OCI-M1 (cell line): Measurements from ENCODE around the gene MIB2.

Source experiments
- DNase-seq: peaks from one replicate; lab custom pipeline; 2025; lab: John Stamatoyannopoulos, UW

Gene MIB2

GRCh38 chr1:1598051-1598719 lies 17.1 kb upstream of the MIB2 start:
- no peak for DNase-seq

DNA sequence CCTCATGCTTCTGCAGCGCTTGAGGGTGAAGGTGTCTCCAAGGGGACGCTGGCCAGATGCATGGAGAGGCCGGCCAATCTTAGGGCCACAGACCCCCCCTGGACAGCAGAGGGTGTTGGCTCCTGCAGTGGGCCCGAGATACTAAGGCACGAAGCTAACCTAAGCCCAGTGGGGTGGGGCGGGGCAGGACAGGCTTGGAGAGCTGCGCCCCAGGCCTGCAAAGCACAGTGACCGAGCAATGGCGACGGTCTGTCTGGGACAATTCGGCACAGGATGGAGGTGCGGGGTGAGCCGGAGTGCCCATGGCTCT lies 16.6 kb upstream of the MIB2 start:
- DNase-seq = no peak

DNA sequence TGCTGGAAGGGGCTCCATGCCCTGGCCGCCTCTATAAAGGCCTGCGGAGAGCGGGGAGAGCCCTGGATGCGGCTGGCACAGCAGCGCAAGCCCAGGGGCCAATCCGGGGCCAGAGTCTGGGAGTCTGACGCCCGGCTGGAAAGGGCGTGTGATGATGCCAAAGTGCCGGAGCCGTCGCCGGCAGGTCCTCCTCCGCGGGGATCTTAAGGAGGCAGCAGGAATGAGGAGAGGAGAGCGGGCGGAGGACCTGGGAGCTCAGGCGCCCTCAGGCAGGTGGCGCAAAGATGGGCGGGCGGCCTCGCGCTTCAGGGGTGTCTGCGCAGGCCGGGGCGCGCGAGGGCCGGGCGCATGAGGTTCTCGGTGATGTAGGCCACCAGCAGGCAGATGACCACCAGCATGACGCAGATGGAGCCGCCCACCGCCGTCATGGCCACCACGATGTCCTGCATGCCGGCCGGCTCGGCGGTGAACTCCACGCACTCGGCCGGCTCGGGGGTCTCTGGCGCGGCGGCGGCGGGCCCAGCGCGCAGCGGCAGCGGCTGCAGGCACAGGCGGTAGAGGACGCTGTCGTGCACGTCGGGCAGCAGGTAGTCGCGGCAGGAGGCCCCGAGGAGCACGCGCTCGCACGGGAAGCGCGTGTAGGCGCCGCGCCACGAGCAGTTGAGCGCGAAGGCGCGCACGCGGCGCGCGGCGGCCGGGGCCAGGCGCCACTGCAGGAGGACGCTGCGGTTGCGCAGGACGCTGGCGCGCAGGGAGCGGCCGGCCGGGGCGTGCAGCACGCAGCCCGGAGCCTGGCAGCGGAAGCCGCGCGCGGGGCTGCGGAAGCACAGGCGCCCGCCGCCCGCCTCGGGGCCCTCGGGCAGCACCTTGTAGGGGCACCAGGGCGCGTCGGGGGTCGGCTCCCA lies 16.0 kb upstream of the MIB2 start:
- no peak for DNase-seq

DNA sequence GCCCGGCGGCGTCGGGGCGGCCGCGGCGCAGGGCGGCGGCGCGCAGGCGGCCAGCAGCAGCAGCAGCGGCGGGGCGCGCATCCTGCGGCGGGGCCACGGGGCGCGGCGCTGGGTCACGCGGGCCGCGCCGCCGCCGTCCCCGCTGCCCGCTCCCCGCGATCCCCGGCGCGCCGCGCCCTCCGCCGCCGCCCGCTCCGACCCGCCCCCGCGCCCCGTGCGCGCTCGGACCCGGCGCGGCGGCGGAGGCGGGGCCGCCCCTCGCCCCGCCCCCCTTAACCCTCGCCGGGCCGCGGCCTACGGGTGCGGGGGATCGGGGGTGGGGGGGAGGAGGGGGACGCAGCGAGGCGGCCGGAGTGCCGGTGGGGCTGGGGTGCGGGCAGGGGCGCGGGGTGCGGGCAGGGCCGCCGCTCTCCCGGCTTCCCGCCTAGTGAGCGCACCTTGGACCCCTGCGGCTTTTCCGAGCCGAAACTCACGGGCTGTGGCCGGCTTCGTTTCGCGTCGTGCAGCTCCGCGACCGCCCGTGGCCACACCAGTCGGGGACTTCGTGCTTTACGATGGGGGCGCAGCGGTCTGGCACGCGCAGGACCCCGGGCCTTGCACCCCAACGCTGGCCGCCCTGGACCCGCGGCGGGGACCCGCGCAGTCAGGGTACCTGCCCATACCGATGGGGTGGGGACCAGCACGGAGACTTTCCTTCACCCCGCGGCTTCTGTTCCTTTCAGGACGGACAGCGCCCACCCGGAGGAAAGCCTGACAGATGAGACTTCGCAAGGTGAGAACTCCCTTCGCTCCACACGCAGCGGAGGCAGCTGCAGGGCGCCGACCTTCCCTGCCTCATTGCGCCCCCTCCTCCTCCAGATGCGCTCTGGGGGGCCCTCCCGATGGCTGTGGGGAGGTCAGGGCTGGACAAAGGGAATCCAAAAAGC lies 15.1 kb upstream of the MIB2 start, which contains the start of gene FNDC10:
FNDC10 (minus strand) TSS at position 201 of the 926 bp plus-strand sequence; CDS start at position 81, 120 bp downstream.
- DNase-seq = no peak

- DNase-seq = no peak
Measured at GRCh38 chr1:1600861-1601563, 14.3 kb upstream of the MIB2 start.

GRCh38 chr1:1601564-1602303 lies 13.6 kb upstream of the MIB2 start:
- DNase-seq = no peak

DNA sequence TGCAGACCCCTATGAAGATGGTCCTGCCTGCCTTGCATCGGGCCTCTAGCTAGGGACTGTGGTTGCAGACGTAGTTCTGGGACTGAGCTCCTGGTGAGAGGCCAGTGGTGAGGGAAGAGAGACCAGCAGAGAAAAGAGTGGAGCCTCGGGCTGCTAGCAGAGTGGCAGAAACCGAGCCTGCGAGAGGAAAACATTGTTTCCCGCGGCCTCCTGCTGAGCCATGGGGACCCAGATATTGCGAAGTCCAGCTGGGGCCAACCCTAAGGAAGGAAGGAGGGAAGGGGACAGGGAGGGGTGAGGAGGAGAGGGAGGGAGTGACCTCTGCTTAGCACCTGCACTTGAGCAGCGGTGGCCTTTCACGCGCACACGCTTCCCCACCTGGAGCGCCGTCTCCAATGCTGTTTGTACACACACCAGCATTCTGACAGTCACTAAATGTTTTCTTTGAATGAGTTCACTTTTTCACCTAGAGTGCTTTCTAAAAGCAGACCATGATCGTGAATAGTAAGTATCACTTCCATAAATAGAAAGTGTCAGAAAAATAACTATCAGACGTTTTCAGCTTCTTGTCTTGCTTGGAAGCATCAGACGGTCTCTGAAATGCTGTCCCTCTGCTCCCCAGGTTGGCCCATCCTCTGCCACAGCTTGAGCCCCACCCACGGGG lies 12.9 kb upstream of the MIB2 start:
- DNase-seq = no peak

DNA sequence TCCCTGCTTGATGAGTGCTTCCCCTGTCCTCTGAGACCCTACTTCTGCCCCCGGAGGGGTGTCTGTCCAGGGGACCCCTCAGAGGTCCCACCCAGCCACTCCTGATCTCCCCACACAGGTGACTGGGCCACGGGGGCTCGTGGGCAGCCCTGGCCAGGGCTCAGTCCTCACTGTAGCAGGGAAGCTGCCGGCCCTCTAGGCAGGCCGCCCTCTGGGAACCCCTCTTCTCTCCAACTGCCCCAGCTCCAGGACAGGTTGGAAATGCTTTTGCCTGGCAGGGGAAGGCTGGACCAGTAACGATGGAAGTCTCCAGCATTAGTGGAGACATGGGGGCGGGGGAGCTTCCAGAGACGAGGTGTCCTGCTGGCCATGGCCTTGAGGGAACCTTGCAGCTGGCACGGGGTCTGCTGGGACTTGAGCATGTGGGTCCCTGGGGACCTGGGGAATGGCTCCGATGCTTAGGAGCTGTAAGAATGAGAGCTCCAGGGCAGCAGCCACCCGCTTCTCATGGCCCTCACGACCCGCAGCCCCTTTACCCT lies 12.3 kb upstream of the MIB2 start:
- no peak for DNase-seq

DNA sequence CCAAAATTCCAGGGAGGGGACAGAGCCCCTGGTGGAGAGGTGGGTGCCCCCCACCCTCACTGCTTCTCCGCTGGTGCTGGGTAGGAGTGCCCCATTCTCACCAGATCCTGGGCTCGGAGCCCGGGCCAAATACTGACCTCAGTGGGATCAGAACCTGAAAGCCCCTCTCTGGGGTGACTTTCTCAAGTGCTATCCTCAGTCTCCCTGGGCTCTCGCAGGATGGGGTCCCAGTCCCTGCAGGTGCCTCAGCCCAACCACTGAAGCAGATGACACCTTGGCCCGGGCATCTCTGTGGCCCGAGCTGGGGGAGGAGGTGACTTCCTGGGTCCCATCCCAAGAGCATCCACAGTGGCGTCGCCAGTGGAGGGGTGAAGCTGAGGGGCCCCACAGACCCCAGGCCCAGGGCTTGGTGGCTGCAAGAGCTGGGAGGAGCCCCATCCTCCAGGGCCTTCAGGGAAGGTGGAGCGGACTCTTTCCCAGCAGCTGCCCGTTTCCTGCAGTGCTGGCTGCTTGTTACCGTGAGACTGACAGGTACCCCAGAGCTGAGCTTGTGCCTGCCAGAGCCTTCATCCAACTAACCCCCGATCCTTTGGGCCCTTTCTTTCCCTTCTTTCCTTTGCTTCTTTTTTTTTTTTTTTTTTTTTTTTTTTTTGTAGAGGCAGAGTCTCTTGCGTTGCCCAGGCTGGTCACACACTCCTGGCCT lies 11.5 kb upstream of the MIB2 start:
- no peak for DNase-seq

DNA sequence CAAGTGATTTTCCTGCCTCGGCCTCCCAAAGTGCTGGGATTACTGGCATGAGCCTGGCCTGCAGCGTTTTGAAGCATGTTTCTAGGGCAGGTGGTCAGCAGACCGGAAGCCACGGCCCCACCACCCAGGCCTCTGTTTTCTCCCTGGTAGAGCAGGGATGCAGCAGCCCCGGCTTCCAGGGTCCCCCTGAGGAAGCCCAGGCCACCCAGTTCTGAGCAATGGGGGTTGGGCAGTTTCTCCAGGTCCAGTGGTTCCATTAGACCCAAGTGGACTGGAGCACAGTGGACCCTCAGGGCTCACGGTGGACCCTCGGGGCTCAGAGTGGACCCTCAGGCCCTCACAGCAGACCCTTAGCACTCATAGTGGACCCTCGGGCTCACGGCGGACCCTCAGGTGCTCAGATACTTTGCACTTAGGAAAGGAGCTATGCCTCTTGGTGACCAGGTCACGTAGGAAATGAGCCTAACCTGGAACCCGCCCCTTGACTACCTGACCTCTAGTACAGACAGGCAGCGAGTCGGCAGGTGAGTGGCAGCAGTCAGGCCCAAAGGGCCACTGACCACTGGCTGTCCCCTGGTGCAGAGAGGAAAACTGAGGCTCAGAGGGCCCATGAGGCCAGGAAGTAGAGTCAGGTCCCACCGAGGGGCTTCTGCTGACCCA lies 10.8 kb upstream of the MIB2 start:
- no peak for DNase-seq

GRCh38 chr1:1605034-1605591 lies 10.2 kb upstream of the MIB2 start:
- no peak for DNase-seq

DNA sequence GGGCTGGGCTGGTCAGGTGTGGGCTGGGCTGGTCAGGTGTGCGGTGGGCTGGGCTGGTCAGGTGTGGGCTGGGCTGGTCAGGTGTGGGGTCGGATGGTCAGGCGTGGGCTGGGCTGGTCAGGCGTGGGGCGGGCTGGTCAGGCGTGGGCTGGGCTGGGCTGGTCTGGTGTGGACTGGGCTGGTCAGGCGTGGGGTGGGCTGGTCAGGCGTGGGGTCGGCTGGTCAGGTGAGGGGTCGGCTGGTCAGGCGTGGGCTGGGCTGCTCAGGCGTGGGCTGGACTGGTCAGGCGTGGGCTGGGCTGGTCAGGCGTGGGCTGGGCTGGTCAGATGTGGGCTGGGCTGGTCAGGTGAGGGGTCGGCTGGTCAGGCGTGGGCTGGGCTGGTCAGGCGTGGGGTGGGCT lies 9.6 kb upstream of the MIB2 start:
- no peak for DNase-seq

DNA sequence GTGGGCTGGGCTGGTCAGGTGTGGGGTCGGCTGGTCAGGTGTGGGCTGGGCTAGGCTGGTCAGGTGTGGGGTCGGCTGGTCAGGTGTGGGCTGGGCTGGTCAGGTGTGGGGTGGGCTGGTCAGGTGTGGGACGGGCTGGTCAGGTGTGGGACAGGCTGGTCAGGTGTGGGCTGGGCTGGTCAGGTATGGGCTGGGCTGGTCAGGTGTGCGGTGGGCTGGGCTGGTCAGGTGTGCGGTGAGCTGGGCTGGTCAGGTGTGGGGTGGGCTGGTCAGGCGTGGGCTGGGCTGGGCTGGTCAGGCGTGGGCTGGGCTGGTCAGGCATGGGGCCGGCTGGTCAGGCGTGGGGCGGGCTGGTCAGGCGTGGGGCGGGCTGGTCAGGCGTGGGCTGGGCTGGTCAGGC lies 9.1 kb upstream of the MIB2 start:
- no peak for DNase-seq

DNA sequence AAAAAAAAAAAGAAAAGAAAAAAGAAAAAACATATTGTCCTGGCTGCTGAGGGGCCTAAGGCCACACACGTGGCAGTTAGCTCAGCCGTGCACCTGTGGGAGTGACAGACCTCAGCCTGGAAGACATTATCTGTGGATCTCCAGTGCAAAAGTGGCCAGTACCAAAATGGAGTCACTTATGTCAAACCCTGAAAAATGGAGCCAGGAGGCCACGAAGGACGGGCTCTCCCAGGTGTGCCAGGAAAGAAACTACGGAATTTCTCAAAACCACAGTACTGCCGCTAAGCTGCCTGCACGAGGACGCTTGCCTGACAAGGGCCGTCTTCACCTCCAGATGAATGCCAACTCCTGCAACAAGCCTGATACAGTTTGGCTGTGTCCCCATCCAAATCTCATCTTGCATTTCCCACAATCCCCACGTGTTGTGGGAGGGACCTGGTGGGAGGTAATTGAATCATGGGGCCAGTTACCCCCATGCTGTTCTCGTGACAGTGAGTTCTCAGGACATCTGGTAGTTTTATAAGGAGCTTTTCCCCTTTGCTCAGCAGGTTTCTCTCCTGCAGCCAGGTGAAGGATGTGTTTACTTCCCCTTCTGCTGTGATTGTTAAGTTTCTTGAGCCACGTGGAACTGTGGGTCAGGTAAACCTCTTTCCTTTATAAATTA lies 5.3 kb upstream of the MIB2 start:
- no peak for DNase-seq

DNA sequence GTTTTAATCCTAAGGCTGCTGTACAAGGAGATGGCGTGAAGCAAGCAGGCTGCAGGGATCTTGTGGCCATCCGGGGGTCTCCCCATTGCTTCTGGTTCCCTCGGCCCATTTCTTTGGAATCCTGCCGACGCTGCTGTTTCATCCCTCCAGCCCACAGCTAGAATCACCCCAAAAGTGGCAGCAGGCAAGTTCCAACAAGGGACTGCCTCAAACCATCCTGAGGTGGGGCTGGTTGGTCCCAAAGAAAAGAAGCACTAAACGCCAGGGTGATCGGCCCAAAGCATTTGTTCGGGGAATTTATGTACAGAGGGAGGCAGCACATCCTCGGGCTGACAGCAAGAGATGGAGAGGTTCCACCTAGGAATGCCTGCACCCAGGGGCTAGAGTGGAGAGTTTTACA lies 4.5 kb upstream of the MIB2 start:
- no peak for DNase-seq

DNA sequence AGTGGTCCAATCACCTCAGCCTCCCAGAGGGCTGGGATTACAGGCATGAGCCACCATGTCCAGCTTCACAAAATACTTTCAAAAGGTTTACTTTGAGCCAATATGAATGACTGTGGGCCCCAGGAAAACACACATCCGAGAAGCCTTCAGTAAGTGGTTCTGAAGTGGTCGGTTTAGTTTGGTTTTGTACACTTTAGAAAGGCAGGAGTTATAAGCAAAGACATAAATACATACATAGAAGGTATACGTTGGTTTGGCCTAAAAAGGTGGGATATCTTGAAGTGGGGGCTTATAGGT lies 3.2 kb upstream of the MIB2 start:
- DNase-seq = no peak

DNA sequence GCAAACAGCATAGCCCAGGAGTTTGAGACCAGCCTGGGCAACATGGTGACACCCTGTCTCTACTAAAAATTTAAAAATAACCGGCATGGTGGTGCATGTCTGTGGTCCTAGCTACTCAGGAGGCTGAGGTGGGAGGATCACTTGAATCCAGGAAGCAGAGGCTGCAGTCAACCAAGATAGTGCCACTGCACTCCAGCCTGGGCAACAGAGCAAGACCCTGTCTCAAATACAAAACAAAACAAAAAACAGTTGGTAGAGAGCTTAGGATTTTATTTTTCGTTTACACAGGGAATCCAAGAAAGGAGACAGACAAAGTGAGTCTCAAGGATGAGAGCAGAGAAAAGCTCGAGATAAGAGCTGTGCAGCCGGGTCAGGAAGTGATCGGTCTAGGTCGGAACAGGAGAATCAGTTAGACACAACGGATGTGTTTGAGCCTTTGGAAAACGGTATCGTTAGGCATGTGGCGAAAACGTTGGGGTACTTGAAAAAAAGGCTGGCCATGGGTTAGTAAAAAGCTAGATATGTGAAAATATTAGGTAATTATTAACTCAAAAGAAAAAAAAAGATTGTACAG lies 1.7 kb upstream of the MIB2 start:
- no peak for DNase-seq
